ENCODE measurements around the gene TRAPPC12. TPM values are rescaled to one million over a fixed set of nuclear protein-coding genes. Genes with fewer than 3 reads are reported as not detected.

The TRAPPC12 gene
- total RNA-seq, 1 experiment from 2014 or later, result 85.0 TPM

DNA sequence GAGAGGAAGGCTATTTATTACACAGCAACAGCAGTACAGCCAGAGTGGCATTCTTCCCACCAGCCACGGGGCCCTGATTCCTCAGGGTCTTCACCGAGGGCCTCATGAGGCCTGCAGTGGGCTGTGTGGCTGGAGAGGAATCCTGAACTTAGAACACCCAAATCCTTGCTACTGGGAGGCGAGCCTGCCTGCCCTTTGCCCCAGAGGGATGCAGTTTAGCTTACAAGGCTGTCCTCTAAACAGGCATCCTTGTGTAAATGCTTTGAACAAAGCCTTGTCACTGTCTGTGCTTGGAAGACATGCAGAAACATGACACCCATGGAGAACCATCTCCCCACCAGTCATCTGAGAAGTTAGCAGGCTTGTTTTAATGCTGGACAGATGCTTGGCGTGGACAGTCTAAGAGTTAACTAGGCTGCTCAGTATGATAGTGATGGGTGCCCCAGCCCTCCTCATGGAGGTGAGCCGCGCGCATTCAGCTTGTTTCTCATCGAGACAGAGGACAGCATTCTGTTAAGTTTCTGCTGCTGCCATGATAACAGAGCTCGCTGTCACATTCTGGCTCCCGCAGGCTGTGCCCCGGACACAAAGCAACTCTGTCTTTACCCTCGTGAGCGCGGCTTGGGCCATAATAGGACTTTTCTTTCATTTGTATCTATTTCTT is 97.0 kb downstream of the TRAPPC12 start:
- ChIA-PET POLR2A (no interaction called here), CTCF (no interaction called here)
- no peaks in the 10 kb centered on the region for H3K9me3 ChIP-seq
- H3K4me3 ChIP-seq (ENCODE audit: low read depth, low read length), result no peak overlapping the region
- H3K27me3 ChIP-seq (replicated peaks; ENCODE audit: control insufficient read depth, insufficient read depth, low read length), result no peaks in the 10 kb centered on the region
- Mint-ChIP-seq H3K4me1 (ENCODE audit: low read depth, unreplicated experiment) (no peaks in the 10 kb centered on the region), H3K27me3 (ENCODE audit: insufficient read depth, unreplicated experiment) (no peaks in the 10 kb centered on the region), H3K4me3 (ENCODE audit: unreplicated experiment) (no peak overlapping the region), H3K36me3 (ENCODE audit: insufficient read depth, unreplicated experiment) (peaks cover 37% of the 10 kb centered on the region), H3K27ac (ENCODE audit: unreplicated experiment) (no peak overlapping the region), H3K9me3 (ENCODE audit: unreplicated experiment) (no peaks in the 10 kb centered on the region)
- H3K36me3 ChIP-seq (ENCODE audit: control insufficient read depth, insufficient read depth, low read length), result 0 out of 2 replicates have a peak, but pooled peaks cover 1% of the 10 kb centered on the region
- TF ChIP-seq, protein P1, sequence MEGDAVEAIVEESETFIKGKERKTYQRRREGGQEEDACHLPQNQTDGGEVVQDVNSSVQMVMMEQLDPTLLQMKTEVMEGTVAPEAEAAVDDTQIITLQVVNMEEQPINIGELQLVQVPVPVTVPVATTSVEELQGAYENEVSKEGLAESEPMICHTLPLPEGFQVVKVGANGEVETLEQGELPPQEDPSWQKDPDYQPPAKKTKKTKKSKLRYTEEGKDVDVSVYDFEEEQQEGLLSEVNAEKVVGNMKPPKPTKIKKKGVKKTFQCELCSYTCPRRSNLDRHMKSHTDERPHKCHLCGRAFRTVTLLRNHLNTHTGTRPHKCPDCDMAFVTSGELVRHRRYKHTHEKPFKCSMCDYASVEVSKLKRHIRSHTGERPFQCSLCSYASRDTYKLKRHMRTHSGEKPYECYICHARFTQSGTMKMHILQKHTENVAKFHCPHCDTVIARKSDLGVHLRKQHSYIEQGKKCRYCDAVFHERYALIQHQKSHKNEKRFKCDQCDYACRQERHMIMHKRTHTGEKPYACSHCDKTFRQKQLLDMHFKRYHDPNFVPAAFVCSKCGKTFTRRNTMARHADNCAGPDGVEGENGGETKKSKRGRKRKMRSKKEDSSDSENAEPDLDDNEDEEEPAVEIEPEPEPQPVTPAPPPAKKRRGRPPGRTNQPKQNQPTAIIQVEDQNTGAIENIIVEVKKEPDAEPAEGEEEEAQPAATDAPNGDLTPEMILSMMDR (IDR thresholded peaks at IDR 0.05; ENCODE audit: insufficient read depth in 1 of 2, low read depth in 1 of 2, low read length in 1 of 2, severe bottlenecking in 1 of 2, unreplicated experiment in 1 of 2), result no peak
- H3K4me1 ChIP-seq, result no peaks in the 10 kb centered on the region
- no peak for DNase-seq
- intact Hi-C loops (cut with micrococcal nuclease; ENCODE audit: unreplicated experiment), result no loop called here
- BruUV-seq (replicated peaks), result no TSS peak

DNA sequence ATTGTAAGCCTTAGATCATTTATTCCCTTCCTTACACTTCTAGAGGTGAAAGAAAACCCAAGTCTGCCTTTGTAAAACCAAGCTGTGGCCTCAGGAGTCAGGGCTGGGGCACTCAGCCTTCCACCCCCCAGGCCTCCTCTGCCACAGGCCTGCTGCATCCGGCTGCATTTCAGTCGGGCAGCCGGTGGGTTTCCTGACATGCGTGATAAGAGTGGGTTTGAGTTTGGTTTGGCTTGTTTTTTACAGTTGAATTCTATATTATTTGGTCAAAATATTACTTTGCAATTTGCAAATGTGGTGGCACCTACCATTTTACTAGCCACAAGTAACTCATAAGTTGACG is 97.5 kb downstream of the TRAPPC12 start:
- Histone ChIP-seq H3K27me3 (replicated peaks; ENCODE audit: control insufficient read depth, insufficient read depth, low read length) (no peaks in the 10 kb centered on the region), H3K4me3 (ENCODE audit: low read depth, low read length) (no peak overlapping the region), H3K36me3 (ENCODE audit: control insufficient read depth, insufficient read depth, low read length) (0 out of 2 replicates have a peak, but pooled peaks cover 1% of the 10 kb centered on the region), H3K9me3 (no peaks in the 10 kb centered on the region), H3K4me1 (no peaks in the 10 kb centered on the region; the same call in 1 of the 2 replicates)
- H3K4me3 Mint-ChIP-seq (ENCODE audit: unreplicated experiment), result no peak overlapping the region
- TF ChIP-seq, protein P1 (IDR thresholded peaks at IDR 0.05; ENCODE audit: insufficient read depth in 1 of 2, low read depth in 1 of 2, low read length in 1 of 2, severe bottlenecking in 1 of 2, unreplicated experiment in 1 of 2), result no peak
- peaks cover 40% of the 10 kb centered on the region for H3K36me3 Mint-ChIP-seq (ENCODE audit: insufficient read depth, unreplicated experiment)
- BruUV-seq (replicated peaks), result no TSS peak
- DNase-seq, result no peak
- H3K27me3 Mint-ChIP-seq (ENCODE audit: insufficient read depth, unreplicated experiment), result no peaks in the 10 kb centered on the region
- CTCF ChIA-PET, result no interaction called here
- H3K4me1 Mint-ChIP-seq (ENCODE audit: low read depth, unreplicated experiment), result no peaks in the 10 kb centered on the region
- no peak overlapping the region for H3K27ac Mint-ChIP-seq (ENCODE audit: unreplicated experiment)
- H3K9me3 Mint-ChIP-seq (ENCODE audit: unreplicated experiment), result no peaks in the 10 kb centered on the region
- POLR2A ChIA-PET, result no interaction called here
- intact Hi-C loops (cut with micrococcal nuclease; ENCODE audit: unreplicated experiment), result no loop called here

DNA sequence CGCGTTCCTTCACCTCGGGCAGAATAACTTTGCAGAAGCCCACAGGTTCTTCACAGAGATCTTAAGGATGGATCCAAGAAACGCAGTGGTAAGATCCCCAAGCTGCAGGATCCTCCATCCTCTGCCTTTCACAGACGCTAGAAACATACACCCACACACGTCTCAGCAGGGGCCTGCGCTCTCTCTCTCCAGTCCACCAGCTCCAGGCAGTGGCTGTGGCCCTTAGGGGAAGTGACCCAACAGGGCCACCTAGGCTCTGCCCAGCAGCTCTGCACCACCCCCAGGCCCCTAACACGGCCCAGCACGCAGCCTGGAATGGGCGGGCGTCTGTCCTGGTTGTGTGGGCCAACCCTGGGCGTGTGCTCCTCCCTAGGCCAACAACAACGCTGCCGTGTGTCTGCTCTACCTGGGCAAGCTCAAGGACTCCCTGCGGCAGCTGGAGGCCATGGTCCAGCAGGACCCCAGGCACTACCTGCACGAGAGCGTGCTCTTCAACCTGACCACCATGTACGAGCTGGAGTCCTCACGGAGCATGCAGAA is 99.4 kb downstream of the TRAPPC12 start:
- H3K9me3 Mint-ChIP-seq (ENCODE audit: unreplicated experiment), result no peaks in the 10 kb centered on the region
- ChIA-PET CTCF (no interaction called here), POLR2A (no interaction called here)
- H3K4me1 Mint-ChIP-seq (ENCODE audit: low read depth, unreplicated experiment), result peaks cover 10% of the 10 kb centered on the region
- Histone ChIP-seq H3K4me3 (ENCODE audit: low read depth, low read length) (no peak overlapping the region), H3K9me3 (no peaks in the 10 kb centered on the region), H3K27me3 (replicated peaks; ENCODE audit: control insufficient read depth, insufficient read depth, low read length) (no peaks in the 10 kb centered on the region), H3K4me1 (peaks cover 9% of the 10 kb centered on the region), H3K36me3 (ENCODE audit: control insufficient read depth, insufficient read depth, low read length) (0 out of 2 replicates have a peak, but pooled peaks cover 1% of the 10 kb centered on the region)
- H3K27ac Mint-ChIP-seq (ENCODE audit: unreplicated experiment), result no peak overlapping the region
- no peaks in the 10 kb centered on the region for H3K27me3 Mint-ChIP-seq (ENCODE audit: insufficient read depth, unreplicated experiment)
- intact Hi-C loops (cut with micrococcal nuclease; ENCODE audit: unreplicated experiment), result no loop called here
- TF ChIP-seq, protein P1 (IDR thresholded peaks at IDR 0.05; ENCODE audit: insufficient read depth in 1 of 2, low read depth in 1 of 2, low read length in 1 of 2, severe bottlenecking in 1 of 2, unreplicated experiment in 1 of 2), result no peak
- DNase-seq, result no peak
- H3K4me3 Mint-ChIP-seq (ENCODE audit: unreplicated experiment), result no peak overlapping the region
- peaks cover 38% of the 10 kb centered on the region for H3K36me3 Mint-ChIP-seq (ENCODE audit: insufficient read depth, unreplicated experiment)
- no TSS peak for BruUV-seq (replicated peaks)

All from Caco-2 (cell line).